ENCODE data around the gene KRTAP4-2.
"Not testable (repeated sequence)": the region's sequence is repeated elsewhere in the genome, so short reads cannot be mapped to it uniquely, and the experiment has no call there.

KRTAP4-2 gene

DNA sequence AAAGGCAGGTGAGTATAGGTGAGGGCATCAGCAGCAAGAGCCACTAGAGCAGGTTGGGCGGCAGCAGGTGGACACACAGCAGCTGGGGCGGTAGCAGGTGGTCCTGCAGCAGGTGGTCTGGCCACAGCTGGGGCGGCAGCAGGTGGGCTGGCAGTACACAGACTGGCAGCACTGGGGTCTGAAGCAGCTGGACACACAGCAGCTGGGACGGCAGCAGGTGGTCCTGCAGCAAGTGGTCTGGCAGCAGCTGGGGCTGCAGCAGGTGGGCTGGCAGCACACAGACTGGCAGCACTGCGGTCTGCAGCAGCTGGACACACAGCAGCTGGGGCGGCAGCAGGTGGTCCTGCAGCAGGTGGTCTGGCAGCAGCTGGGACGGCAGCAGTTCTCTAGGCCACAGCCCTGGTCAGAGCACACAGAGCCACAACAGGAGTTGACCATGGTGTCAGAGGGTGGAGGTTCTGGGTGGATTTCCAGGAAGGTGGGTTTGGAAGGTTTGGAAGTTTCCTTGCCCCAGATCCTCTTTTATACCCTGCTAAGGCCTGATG, at the start of gene KRTAP4-2:
KRTAP4-2 (minus strand) TSS at position 495 of the 545 bp plus-strand sequence; CDS start at position 438, 57 bp downstream.
- no peak for DNase-seq

DNA sequence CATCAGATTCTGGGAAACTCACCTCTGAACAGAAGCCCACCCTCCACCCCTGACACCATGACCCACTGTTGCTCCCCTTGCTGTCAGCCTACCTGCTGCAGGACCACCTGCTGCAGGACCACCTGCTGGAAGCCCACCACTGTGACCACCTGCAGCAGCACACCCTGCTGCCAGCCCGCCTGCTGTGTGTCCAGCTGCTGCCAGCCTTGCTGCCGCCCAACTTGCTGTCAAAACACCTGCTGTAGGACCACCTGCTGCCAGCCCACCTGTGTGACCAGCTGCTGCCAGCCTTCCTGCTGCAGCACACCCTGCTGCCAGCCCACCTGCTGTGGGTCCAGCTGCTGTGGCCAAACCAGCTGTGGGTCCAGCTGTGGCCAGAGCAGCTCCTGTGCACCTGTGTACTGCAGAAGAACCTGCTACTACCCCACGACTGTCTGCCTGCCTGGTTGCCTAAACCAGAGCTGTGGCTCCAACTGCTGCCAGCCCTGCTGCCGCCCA, 48.6 kb upstream of the KRTAP4-2 start, which contains the start of gene KRTAP9-2:
KRTAP9-2 (plus strand) TSS at position 51 of the 498 bp plus-strand sequence; CDS start at position 58, 7 bp downstream.
- DNase-seq = not testable (repeated sequence)

DNA sequence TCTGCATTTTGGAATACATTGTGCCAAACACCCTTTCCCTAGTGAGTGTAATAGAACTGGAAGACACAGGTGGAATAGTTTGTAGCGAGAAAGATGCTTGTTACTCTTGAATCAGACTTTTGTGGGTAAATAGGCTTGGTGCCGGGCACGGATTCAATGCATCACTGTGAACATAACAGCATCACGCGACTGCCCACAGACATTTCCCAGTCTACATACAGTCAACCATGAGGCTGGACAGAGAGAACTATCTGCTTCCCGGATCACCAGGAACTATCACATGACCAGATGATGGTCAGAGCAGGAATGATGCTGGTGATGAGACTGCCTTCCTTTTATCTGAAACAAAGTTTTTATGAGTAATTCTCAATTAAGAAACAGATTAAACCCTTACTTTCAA, 48.0 kb upstream of the KRTAP4-2 start:
- DNase-seq = no peak

- no peak for DNase-seq
These were observed 45.8 kb upstream of the KRTAP4-2 start for GRCh38 chr17:41223821-41224220.

GRCh38 chr17:41215681-41216080, 37.7 kb upstream of the KRTAP4-2 start:
- DNase-seq = no peak

DNA sequence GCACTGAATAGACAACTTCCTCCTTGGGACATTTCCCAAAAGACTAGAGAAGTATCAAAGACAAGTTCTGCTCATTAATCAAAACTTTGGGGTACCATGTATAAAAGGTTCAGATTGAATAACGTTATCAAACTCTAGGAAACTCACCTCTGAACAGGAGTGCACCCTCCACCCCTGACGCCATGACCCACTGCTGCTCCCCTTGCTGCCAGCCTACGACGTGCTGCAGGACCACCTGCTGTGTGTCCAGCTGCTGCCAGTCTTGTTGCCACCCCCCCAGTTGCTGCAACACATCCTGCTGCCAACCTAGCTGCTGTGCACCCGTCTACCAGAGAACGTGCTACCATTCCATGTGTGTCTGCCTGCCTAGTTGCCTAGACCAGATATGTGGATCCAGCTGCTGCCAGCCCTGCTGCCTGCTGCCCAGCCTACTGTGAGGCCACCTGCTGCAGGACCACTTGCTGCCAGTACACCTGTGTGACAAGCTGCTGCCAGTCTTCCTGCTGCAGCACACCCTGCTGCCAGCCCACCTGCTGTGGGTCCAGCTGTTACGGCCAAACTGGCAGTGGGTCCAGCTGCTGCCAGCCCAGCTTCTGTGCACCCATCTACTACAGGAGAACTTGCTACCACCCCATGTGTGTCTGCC, 34.6 kb upstream of the KRTAP4-2 start:
- no peak for DNase-seq

- DNase-seq = no peak
These were observed 33.9 kb upstream of the KRTAP4-2 start for GRCh38 chr17:41211845-41212466.

DNA sequence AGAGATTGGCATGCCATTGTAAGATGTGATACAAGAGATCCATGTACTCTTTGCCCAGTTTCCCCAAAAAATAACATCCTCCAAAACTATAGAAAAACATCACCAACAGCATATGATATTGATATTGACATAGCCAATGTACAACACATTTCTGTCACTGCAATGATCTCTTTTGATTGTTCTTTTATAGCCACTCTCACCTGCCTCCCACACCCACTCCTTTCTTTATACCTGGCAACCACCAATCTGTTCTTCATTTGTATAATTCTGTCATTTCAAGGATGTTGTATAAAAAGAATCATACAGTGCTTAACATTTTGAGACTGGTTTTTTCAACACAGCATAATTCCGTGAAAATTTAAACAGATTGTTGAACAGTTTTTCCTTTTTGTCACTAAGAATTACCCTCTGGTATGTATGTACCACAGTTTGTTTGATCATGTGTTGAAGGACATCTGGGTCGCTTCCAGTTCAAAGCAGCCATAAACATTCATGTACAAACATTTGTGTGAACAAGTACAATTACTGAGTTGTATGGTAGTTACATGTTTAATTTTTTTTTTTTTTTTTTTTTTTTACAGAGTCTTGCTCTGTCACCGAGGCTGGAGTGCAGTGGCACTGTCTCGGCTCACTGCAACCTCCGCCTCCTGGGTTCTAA, 21.5 kb upstream of the KRTAP4-2 start:
- DNase-seq = no peak

GRCh38 chr17:41196068-41196467, 18.0 kb upstream of the KRTAP4-2 start:
- DNase-seq = no peak

- DNase-seq = no peak
These were observed 12.3 kb upstream of the KRTAP4-2 start for GRCh38 chr17:41190328-41190727.

DNA sequence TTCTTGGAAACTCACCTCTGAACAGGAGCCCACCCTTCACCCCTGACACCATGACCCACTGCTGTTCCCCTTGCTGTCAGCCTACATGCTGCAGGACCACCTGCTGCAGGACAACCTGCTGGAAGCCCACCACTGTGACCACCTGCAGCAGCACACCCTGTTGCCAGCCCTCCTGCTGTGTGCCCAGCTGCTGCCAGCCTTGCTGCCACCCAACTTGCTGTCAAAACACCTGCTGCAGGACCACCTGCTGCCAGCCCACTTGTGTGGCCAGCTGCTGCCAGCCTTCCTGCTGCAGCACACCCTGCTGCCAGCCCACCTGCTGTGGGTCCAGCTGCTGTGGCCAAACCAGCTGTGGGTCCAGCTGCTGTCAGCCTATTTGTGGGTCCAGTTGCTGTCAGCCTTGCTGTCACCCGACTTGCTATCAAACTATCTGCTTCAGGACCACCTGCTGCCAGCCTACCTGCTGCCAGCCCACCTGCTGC, 11.9 kb upstream of the KRTAP4-2 start, which contains the start of gene KRTAP9-1:
KRTAP9-1 (plus strand) TSS at position 51 of the 482 bp plus-strand sequence; CDS start at position 51, 0 bp downstream.
- not testable (repeated sequence) for DNase-seq

DNA sequence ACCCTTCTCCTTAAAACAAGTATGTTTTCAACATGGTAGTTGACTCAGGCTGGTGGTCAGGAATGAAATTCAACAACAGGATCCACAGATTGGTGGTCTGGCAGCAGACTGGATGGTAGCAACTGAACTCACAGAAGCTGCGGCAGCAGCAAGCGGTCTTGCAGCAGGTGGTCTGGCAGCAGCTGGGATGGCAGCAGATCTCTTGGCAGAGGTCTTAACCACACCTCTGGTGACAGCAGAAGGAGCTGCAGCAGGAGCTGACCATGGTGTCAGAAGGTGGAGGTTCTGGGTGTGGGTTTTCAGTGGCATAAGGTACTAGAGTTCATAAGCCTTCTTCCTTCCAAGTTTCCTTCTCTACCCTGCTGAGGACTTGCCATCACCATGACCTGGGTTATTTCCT, 8.9 kb upstream of the KRTAP4-2 start:
- no peak for DNase-seq

DNA sequence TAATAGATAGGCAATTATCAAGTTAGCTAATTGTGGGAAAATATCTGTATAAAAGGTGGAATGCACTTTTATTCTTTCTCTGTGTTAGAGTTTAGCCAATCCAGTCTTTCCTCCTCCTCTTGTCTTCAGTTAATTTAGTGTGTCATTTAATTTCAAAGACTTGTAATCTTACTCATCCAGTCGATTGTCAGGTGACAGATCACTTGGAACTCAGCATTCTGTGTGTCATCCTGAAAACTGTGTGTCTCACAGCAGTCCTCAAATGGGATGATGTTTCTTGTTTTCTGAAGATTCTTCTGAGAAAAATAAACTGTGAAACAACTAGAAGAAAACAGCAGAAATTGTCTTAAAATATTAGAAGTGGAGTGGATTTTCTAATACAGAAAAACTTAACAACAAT, 7.0 kb upstream of the KRTAP4-2 start:
- DNase-seq = no peak

- DNase-seq = no peak
These were observed 6.5 kb upstream of the KRTAP4-2 start, which contains the start of gene KRTAP4-1 for GRCh38 chr17:41184480-41184961. KRTAP4-1 (minus strand) TSS chr17:41184911; CDS start chr17:41184854, 57 bp downstream.

DNA sequence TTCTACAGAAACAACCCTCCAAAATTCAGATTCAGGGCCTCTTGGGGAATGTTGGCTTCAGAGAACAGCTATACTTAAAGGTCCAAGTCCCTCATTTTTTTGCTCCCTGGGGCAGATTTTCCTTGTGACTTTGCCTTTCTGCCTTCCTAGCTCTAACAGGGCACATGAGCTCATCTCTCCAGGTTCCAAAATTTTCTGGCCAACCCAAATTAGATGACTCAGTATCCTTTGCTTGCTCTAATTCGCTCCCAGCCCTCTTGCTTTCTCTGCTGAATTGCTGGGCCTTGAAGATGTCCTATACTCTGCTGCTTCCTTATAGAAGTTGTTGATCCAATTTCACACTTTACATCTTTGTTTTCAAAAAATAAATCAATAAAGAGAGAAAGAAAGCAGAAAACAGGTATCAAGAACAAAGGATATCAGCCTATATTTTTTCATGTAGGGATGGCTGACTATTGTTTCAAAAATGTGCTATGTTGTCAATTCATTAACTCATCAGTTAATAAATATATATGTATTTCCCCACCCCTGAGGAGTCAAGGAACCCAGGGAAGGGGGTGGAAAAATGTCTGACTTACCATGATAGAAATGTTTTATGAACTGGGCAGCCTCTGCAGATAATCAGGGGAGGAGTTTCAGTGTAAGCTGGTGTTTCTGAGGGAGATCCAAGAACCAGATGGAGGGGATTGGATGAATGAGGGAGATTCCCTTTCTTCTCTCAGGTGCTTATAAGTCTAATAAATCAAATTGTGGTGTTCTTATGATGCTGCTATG, 1.0 kb upstream of the KRTAP4-2 start:
- no peak for DNase-seq

- DNase-seq = no peak
These were observed 320 bp upstream of the KRTAP4-2 start for GRCh38 chr17:41178341-41178740.

DNA sequence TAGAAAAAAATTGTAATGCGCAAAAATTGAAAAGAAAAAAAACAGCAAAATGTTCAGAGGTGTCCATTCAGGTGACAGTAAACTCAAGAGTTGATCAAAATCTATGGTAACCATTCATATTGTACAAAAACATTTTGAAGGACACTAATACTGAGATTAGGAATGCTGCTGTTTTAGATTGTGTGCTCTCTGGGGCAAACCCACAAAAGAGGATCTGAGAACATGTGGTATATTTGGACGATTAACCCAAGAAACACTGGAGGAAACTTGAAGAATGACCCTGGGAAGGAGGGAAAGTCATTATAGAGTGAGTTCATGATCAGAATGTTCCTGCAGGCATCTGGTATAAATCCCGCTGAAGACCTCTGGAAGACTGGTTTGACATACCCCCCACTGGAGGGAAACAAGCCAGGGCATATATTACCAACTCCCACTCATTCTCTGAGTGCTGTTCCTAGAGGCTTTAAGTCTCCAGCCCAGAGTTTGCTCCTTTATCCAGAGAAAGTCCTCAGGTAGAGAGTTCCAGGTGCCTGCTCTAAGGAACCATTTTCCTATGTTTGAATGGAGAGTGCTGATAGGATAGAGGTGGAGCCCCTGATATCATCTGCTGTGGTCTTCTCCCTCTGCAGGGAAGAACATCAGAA, 1.2 kb downstream of the KRTAP4-2 start:
- no peak for DNase-seq

DNA sequence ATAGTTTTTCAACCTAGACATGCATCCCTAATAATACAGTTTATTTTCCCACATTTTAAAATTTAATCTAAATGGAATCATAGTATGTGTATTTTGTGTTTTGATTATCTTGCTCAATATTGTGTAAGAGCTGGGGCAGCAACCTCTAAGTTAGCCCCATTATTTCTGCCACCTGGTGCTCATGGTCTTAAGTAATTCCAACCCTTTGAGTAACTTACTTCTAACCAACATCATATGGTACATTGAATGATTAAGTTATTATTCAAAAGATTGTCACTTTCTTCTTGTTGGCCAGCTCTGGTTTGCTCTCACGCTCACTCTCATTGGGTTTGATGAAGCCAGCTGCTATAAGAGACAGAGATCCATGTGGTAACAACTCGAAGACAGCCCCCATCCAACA, 6.1 kb downstream of the KRTAP4-2 start:
- DNase-seq = no peak

DNA sequence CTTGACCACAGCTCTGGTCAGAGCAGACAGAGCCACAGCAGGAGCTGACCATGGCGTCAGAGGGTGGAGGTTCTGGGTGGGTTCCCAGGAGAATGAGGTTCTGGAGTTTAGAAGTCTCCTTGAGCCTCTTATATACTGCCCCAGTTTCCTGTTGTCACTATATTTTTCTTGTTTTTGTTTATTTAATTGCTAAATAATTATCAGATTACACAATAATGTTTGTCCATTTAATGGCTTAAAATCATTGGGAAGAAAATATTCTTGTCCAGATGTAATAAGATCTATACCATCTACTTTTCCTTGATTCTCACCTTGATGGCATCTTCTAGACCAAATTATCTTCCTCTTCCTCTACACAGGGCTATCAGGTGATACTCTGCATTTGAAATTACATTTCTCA, 9.9 kb downstream of the KRTAP4-2 start, which contains the start of gene KRTAP4-3:
KRTAP4-3 (minus strand) TSS at position 101 of the 400 bp plus-strand sequence; CDS start at position 52, 49 bp downstream.
- no peak for DNase-seq

DNA sequence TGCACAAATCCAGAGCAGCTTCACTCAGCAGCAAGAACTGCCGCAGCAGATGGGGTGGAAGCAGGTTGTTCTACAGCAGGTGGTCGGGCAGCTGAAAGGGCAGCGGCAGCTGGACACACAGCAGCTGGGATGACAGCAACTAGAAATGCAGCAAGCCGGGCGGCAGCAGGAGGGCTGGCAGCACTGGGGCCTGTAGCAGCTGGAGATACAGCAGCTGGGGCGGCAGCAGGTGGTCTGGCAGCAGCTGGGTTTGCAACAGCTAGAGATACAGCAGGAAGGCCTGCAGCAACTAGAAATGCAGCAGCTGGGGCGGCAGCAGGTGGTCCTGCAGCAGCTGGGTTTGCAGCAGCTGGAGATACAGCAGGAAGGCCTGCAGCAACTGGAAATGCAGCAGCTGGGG, 10.5 kb downstream of the KRTAP4-2 start:
- DNase-seq = no peak

GRCh38 chr17:41163828-41164227, 14.2 kb downstream of the KRTAP4-2 start:
- no peak for DNase-seq
